ENCODE results near the gene AGRN. TPM values are rescaled to one million over a fixed set of nuclear protein-coding genes. Genes with fewer than 3 reads are reported as not detected.
"Not testable (repeated sequence)": the region's sequence is repeated elsewhere in the genome, so short reads cannot be mapped to it uniquely, and the experiment has no call there.

The AGRN gene
- total RNA-seq, 1 donor from 2014 or later, result 12.8 TPM

DNA sequence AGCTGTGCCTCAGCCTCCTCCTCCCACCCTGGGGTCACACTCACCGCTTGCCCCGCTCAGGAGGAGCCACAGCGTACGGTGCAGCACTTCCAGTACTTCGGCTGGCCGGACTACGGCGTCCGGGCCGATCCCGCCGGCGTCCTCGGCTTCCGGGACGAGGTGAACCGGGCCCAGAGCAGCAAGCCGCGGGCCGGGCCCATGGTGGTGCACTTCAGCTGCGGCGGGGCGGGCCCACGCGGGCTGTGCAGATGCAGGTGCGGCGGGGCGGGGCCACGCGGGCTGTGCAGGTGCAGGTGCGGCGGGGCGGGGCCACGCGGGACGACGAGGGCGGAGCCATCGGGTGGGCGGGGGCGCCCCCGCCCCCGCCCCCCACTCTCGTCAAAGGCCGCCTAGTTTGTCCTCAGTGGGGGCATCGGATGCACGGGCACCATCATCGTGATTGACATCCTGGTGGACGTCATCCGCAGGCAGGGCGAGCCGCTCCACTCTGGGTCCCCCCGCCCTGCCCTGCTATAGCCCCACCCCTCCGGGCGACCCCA is 48.7 kb downstream of the AGRN start:
- intact Hi-C loops (cut with DNase I), result no loop called here
- ATAC-seq (ENCODE audit: poor library complexity) (no peak), DNase-seq (no peak)

DNA sequence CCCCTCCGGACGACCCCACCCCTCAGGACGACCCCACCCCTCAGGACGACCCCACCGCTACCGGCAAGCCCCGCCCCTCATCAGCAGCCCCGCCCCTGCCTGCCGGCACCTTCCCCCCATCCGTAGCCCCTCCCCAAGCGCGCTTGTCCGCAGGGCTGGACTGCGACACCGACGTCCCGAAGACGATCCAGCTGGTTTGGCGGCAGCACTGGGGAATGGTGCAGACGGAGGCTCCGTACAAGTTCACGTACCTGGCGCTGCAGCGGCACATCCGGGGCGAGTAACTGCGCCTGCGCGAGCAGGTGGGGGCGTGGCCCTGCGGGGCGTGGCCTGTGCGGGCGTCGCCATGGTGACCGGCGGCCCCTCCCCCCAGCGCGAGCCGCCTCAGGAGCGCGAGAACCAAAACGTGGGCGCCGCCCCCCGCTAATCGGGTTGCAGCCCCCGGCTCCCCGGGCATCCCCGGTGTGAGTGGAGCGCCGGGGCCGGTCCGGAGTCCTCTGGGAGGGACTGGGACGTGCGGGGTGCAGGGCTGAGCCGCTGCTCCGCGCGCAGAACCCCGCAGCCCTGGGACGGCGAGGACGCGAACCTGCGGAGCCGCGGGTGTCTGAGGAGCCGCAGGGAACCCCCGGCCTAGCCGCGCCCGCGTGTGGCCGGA is 49.3 kb downstream of the AGRN start:
- intact Hi-C loops (cut with DNase I), result no loop called here
- ATAC-seq (ENCODE audit: poor library complexity), result peak; percentile 69
- DNase-seq, result peak; percentile 77

DNA sequence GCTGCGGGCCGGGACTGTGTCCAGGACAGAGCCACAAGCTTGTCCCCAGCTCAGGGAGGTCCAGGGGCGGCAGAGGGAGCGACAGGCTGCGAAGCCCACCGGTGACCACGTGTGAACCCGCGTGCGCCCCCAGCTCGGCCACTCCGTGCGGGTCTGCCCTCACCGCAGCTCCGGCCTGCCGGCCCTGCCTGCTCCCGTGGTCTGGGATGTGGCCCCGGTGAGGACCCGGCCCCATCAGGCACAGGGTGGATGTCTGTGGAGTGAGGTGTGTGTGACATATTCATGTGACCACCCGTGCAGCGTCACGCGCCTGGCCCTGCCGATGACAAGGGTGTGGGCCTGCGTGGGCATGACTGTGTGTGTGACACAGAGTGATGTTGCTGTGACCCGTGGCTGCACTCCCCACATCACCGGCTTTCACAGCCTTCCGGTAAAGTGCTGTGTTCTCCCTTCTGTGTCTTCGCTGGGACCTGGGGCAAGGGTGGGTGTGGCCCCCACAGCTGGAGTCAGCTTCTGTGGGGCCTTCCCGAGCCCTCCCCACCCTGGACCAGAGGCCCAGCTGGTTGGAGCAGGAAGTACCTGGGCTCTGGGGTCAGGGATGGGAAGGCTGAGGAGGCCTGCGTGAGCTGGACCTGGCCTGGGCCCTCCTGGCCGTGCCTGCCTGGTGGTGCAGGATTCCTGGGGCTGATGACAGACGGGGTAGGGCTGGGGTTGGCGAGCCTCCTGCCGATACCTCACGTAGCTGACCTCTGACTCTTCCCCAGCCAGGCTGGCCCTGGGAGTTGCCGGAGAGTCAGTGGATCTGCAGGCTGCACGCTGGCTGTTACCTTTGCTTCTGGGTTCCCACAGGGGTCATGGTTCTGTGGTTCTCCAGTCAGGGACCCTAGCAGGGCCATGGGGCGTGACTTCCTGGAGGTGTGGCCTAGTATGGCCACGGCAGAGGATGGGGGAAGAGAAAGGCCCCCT is 50.1 kb downstream of the AGRN start:
- DNase-seq (no peak), ATAC-seq (ENCODE audit: poor library complexity) (peak; percentile 5)
- intact Hi-C loops (cut with DNase I), result no loop called here

DNA sequence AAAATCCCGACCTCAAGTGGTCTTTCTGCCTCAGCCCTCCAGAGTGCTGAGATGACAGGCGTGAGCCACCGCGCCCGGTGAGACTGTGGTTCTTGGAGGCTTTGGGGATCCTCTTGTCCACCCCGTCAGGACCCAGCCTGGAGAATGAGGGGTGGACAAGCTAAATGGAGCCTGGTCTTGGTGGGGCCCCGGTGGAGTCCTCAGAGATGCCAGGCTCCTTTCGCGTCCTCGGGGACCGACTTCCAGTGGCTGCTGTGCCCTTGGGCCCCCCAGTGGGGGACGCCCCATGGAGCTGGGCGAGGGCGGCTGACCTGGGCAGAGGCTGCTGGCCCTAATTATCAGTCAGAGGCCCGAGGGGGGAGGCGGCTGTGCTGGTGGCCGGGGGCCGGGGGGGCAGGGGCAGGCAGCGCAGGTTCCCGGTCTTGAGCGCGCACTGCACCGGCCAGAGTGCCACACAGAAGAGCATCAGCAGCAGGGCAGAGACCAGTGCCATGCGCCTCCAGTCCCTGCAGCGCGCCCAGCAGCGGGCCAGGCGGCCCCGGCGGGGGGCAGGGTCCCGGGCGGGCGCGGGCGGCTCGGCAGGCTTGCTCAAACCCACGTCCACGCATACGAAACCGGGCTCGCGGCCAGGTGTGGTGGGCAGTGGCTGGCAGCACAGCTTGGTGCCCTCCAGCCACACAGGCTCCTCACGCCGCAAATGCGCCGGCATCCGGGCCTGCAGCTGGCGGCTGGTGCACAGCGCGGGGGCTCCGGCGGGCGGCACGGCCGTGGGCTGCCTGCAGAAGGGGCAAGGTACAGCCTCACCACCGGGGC is 51.8 kb downstream of the AGRN start:
- ATAC-seq (ENCODE audit: poor library complexity) (no peak), DNase-seq (no peak)
- intact Hi-C loops (cut with DNase I), result no loop called here

DNA sequence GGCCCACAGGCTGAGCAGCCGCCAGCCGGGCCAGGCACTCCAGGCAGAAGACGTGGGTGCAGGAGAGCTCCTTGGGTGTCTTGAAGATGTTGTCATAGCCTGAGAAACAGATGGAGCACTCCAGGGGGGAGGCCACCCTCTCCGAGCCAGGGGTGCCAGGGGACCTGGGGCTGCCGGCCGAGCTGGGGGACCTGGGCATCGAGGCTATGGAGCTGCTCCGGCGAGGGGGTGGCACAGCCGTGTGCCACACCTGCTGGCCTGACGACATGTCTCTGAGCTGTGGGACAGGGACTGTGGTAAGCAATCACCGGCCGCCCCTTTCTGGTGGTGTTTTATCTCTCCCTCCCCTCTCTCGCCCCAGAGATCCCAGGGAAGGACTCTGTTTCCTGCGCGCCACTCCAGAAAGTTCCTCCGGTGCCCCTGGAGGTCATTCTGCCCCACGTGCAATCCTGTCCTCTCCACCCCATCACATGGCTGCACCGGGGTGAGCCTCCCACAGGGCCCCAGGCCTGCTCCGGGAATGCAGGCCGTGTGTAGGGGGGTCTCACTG is 52.5 kb downstream of the AGRN start:
- DNase-seq (no peak), ATAC-seq (ENCODE audit: poor library complexity) (no peak)
- intact Hi-C loops (cut with DNase I), result no loop called here

DNA sequence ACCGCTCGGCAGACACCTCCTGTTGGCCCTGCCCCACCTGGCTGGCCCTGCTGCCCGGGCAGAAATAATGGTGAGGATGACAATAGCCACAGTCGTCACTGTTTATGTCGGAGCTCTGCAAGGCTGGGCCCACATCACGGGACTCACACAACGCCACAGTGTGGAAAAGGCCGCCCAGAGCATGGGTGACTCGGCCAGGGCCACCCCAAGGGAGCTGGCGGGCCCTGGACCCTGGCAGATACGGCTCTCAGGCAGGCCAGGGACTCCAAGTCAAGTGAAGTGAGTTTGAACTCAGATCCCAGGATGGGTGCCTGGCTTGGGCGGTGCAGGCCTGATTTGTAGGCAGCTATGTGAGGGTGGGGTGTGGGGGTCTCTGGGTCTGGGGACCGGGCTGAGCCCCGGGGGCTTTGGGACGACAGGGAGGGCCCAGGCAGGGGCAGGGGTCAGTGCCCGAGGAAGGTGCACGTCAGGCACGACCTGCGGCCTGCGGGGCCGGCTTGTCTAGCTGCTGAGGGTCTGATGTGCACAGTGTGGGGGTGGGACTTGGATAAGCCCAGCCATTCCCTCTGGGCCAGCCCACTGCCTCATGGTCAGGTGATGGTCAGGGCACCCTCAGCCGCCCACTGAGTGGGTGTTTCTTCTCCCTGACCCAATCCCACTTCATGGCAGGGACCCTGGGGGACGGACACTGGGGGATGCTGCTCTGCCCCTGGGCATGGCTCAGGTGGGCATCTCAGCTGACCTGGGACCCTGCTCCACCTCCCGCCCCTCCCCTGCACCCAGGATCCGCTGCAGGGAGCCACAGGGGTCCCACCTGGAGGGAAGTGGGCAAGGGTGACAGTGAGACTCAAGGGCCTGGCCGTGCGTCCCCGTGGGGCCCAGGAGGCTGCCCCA is 53.2 kb downstream of the AGRN start:
- ATAC-seq (ENCODE audit: poor library complexity) (no peak), DNase-seq (no peak)
- intact Hi-C loops (cut with DNase I), result no loop called here

DNA sequence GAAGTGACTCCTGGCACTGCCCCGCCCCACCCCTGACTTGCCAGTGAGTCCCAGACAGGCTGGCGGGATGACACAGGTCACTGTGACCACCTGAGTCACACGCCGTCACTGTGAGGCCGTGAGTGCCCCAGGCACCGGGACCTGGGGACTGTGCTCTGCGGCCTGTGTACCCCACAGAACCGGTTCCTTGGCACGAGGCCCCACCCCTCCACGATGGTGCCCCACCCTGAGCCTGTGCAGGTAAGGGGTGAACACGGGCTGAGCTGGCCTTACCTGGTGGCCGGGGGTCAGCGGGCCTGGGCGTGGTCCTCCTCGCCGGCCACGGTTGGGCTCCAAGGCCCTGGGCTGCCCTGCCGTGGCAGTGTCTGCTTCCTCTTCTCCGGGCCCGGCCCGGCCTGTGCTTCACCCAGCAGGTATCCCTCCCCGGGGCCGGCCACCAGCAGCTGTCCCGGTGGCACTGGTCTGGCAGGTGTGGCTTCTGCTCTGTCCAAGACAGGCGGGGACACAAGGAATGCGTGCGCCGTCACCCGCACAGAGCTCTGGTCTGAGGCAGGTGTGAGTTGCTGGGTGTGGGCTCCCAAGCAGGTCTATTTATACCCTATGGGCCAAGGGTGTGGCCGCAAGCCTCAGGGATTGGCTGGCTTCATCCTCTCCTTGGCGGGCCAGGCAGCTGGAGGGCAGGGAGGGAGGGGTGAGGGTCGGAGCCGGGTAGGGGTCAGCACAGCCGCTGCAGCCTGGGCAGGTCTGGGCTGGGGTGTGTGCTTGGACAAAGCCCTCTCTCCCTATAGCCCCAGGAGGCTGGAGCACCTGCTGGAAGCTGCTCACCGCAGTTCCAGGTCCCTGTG is 54.0 kb downstream of the AGRN start, which contains the start of gene RNF223:
Gene RNF223 (minus strand): TSS at position 564 of the 845 bp plus-strand sequence. CDS start 1,740 bp downstream, outside the sequence.
- intact Hi-C loops (cut with DNase I), result no loop called here
- DNase-seq (peak; percentile 36), ATAC-seq (ENCODE audit: poor library complexity) (peak; percentile 41)

DNA sequence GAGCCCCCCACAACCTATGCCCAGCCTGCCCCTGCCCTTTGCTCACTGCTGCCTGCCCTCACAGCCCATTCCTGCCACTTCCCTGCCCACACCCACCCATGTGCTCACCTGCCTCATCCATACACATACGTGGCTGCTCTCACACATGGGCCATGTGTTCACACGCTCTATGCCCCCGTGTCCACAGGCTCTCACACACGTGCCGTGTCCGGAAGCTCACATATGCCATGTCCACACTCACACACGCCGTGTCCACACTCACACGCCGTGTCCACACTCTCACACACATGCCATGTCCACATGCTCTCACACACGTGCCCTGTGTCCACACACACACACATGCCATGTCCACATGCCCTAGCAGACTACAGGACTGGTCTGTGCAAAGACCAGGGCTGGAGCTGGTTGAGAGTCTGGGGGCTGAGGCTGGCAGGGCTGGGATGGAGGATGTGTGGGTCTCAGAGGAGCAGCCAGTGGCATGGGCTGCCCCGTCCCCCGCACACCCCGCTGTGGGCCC is 54.8 kb downstream of the AGRN start:
- ATAC-seq (ENCODE audit: poor library complexity), result no peak
- intact Hi-C loops (cut with DNase I), result no loop called here
- DNase-seq, result peak; percentile 13

DNA sequence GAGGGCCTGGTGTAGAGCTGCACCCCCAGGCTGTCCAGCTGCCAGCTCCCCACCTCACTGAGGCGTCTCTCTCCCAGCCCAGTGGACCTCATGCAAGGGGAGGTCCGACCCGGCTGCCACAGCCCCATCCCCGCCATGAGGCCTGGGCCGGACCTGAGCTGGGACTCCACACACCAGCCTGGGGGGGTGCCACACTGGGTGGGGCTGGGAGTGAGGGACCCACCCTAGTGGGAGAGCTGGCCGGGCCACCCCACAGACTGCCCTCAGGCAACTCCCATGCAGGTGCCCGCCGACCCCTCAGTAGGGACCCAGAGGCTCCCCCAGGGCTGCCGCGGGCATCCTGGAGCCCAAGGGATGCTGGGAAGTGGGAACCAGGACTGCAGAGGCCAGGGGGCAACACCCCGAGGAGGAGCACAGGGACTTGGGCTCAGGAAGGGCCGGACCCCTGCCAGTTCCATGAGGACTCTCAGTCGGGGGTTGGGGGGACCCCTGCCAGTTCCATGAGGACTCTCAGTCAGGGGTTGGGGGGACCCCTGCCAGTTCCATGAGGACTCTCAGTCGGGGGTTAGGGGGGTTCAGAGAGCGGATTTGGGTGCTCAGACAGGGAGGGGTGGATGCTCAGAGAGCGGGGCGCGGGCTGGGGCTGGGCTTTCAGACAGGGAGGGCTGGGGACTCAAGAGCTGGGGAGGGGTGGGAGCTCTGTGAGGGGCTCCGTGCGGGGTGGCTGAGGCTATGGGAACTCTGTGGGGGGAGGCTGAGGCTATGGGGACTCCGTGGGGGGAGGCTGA is 55.4 kb downstream of the AGRN start:
- intact Hi-C loops (cut with DNase I), result no loop called here
- DNase-seq, result peak; percentile 40
- ATAC-seq (ENCODE audit: poor library complexity), result no peak

DNA sequence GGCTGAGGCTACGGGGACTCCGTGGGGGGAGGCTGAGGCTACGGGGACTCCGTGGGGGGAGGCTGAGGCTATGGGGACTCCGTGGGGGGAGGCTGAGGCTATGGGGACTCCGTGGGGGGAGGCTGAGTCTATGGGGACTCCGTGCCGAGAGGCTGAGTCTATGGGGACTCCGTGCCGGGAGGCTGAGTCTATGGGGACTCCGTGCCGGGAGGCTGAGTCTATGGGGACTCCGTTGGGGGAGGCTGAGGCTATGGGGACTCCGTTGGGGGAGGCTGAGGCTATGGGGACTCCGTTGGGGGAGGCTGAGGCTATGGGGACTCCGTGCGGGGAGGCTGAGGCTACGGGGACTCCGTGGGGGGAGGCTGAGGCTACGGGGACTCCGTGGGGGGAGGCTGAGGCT is 57.5 kb downstream of the AGRN start:
- intact Hi-C loops (cut with DNase I); DNase-seq; ATAC-seq (ENCODE audit: poor library complexity): not testable (repeated sequence)

DNA sequence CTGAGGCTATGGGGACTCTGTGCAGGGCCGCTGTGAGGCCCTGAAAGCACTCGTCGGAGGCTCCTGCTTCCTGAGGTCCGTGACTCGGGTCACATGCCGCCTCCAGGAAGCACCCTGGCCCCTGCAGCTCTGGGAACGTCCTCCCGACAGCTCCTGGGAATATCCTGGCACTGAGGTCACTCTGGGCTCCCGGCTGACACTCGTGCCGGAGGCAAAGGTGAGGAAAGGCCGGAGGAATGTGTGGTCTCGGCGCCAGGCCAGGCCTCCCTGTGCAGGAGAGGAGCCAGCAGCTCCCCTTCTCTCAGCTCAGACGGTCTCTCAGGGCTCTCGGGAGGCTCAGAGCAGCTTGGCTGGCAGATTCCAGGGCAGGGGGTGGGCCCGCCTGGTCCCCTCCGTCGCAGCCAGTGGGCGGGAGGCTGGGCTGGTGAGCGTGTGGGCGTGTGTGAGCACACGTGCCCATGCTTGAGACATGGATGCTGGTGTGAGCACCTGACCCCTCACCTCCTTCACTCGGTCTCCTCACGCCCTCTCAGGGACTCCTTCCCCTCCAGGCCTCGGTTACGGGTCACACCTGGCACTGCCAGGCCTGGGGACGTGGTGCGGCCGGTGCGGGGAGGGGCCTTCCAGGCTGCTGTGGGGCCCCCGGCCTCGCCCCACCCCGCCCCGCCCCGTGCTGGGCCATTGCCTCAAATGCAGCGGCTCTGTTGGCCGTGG is 59.6 kb downstream of the AGRN start:
- intact Hi-C loops (cut with DNase I), result no loop called here
- peak; percentile 59 for DNase-seq

DNA sequence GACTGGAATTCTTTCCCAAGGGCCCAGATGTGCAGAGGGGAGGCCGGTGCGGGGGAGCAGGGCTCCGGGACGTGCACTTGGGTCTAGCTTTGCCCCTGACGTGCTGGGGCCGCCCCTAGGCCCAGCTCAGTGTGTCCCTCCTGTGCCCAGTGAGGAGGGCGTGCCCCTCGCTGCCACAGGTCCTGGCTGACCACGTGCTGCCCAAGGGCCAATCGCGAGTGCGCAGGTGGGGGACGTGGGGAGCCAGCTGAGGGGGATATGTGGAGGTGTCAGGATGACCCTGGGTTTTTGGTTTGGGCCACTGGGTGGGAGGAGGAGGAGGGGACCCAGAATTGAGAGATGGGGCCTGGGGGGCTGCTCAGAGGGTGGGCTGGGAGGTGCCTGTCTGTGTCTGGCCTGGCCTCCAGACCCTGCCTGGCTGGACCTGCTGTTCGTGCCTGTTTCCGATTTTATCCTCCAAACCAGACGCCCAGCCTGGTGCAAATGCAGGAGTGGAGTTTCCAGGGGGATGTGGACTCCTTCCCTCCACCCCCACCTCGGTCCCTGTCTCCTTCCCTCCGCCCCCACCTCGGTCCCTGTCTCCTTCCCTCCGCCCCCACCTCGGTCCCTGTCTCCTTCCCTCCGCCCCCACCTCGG is 60.3 kb downstream of the AGRN start:
- intact Hi-C loops (cut with DNase I), result no loop called here
- DNase-seq, result peak; percentile 78
- ATAC-seq (ENCODE audit: poor library complexity), result peak; percentile 93

More for the DNA sequence above, 59.6 kb downstream of the AGRN start:
- peak; percentile 77 for ATAC-seq (ENCODE audit: poor library complexity)

DNA sequence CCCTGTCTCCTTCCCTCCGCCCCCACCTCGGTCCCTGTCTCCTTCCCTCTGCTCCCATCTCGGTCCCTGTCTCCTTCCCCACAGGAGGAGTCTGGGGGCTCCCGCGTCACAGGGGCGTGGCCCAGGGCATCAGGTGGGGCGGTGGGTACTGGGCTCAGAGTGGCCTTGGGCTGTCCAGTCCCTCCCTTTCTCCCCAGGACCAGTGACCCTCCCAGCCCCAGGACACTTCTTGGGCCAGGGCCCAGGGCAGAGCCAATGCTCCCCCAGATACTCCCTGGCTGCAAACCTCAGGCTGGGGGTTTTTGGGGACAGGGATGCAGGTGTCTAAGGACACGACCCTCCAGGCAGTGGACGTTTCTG is 61.0 kb downstream of the AGRN start:
- DNase-seq (peak; percentile 37), ATAC-seq (ENCODE audit: poor library complexity) (no peak)
- intact Hi-C loops (cut with DNase I), result no loop called here

DNA sequence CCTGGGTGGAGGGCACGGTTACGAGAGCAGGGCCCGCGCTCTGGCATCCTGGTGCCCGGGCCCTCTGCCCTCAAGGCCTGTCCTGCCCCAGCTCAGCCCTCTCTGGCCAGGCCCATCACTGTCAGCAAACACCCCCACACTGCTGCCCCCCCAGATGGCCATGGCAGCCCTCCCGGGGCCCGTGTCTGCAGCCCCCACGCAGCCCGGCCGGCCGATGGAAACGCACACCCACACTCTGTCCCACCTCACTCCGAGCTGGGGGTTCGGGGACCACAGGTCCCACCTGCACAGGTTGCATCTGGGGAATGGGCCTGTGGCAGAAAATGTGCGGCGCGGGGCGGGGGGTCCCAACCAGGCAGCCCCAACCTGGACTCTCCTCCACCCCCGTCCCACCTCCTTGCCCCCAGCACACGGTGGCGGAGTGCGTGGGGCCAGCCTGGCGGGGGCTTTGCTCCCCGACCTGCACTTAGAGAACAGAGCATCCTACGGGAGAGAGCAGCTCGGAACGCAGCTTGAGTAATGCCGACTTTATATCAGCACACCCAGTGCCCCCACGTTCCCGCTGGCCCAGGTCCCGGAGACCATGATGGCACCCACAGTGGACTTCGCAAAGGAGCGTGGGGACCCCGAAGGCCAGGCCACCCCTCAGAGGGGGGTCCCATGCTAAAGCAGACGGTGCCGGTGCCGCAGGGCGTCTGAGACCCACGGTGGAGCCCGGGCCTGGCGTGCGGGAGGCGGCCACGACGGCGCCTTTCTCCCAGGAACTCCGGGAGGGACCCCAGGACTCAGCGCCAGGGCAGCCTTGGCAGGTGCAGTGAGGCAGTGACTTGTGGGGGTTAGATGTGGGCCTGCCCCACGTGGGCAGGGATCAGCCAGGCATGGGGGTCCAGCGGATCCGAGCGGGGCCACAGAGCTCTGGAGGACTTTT is 61.7 kb downstream of the AGRN start:
- intact Hi-C loops (cut with DNase I), result no loop called here
- ATAC-seq (ENCODE audit: poor library complexity), result no peak
- DNase-seq, result peak; percentile 21

Data from Right ventricle myocardium superior (tissue), 1 donor.